Ovary (tissue), 9 donors: ENCODE measurements around the gene ATG16L2. TPM values are rescaled to one million over a fixed set of nuclear protein-coding genes. Genes with fewer than 3 reads are reported as not detected.

Source experiments
- DNase-seq, 5 donors: peaks; one replicate each; pipeline ENCODE4 v3.0.0-alpha.2; 2019 to 2020
- H3K27ac ChIP-seq, 2 donors: fragments of 200-600 bp; one replicate each; pipeline versions ENCODE4 v1.5.1 to v1.8.0; 2019 to 2022
- H3K27me3 ChIP-seq: fragments of 200-600 bp; one replicate; pipeline ENCODE4 v1.8.0; 2022
- H3K36me3 ChIP-seq: fragments of 200-600 bp; sonication (generic); one replicate; pipeline ENCODE4 v1.5.1; 2019
- H3K4me1 ChIP-seq: one replicate; pipeline ENCODE4 v1.8.1; 2013; ENCODE audit warnings: mild to moderate bottlenecking, moderate library complexity; ENCODE audit not compliant: insufficient read depth
- H3K4me3 ChIP-seq: fragments of 200-600 bp; sonication (generic); one replicate; pipeline ENCODE4 v1.5.1; 2017
- H3K9me3 ChIP-seq, 2 donors: fragments of 200-600 bp in 1 of 2; sonication (generic) in 1 of 2; one replicate each; pipeline versions ENCODE4 v1.5.1 to v1.8.1; 2013 to 2019; ENCODE audit warnings: mild to moderate bottlenecking in 1 of 2, moderate library complexity in 1 of 2
- CTCF ChIP-seq, 3 donors: fragments of 450-650 bp in 2 of 3; fragments of 200-600 bp in 1 of 3; IDR thresholded peaks; one replicate each; pipeline versions ENCODE4 v1.5.1 to v1.8.0; 2016 to 2022; ENCODE audit warnings: antibody characterized with exemption in 3 of 3, mild to moderate bottlenecking in 1 of 3
- EP300 ChIP-seq: sonication (generic); formaldehyde crosslinking; IDR thresholded peaks from one replicate; pipeline ENCODE4 v1.6.1; 2017; ENCODE audit warnings: antibody characterized with exemption
- POLR2A ChIP-seq: fragments of 450-650 bp; IDR thresholded peaks from one replicate; pipeline ENCODE4 v1.6.1; 2017; ENCODE audit warnings: antibody characterized with exemption, mild to moderate bottlenecking, moderate library complexity
- WGBS, 3 donors: extraction: QIAGEN DNeasy Blood & Tissue Kit in 1 of 3; methylation state at CpG; one replicate each; pipeline versions ENCODE4 v1.1.5 to v1.1.7; 2013 to 2017; 5-methylcytosine and 5-hydroxymethylcytosine counted together
- intact Hi-C, 4 donors: fragments of 100-400 bp; cut with DNase I; formaldehyde crosslinking; loops; one replicate each; pipeline versions ENCODE4 v1.11.0 to v1.15.1; 2022 to 2023
- polyA plus RNA-seq, 2 donors: library from polyadenylated mRNA; stranded (reverse); fragments of 200-250 nt in 1 of 2; fragments of 350-450 nt in 1 of 2; fragmentation: Illumina TruSeq in 1 of 2; extraction: RNeasy Lipid Tissue Mini Kit (QIAGEN cat#74804) in 1 of 2; gene quantifications; one replicate each; pipeline ENCODE4 v1.2.3, GENCODE V29; 2013 to 2014
- total RNA-seq, 7 donors: library from RNA; depleted of rRNA in 2 of 7; stranded (reverse); fragments of >200 nt in 2 of 7; fragmentation: NEBNext Ultra II Directional in 3 of 7; extraction: Animal tissue kit (Norgen Biotek cat#: 25700) in 3 of 7; gene quantifications; one replicate each; pipeline versions ENCODE4 v1.1.0 to v1.2.4, GENCODE V29; 2016 to 2023
- donor health status: DM: no; HTN: no; CAD: no; lungs with moderate emphysema.
- donor health status: DM: no; HTN: no; CAD: no.
- donor health status: Bipolar disorder and iron deficiency.
- donor health status: DM: yes; HTN: yes; CAD: no.
- donor health status: DM: no; HTN: no; CAD: no.
- donor health status: DM: yes; HTN: yes; CAD: no.

ATG16L2 gene
- total and polyA plus RNA-seq, 9 donors, result 21.8 to 42.3 (median 30.3) TPM

- H3K36me3 ChIP-seq, result no peaks in the 10 kb centered on the region
- DNase-seq, result no peak
- TF ChIP-seq CTCF (IDR thresholded peaks at IDR 0.05) (no peak), POLR2A (no peak)
- H3K27me3 ChIP-seq, result no peaks in the 10 kb centered on the region
- no peak overlapping the region for H3K27ac ChIP-seq
- 93 to 95% (median 94%) methylated on average over 4 of the region's 4 CpGs for WGBS, 3 donors
- intact Hi-C loops, result no loop called here
- no peaks in the 10 kb centered on the region for H3K9me3 ChIP-seq
- no peak overlapping the region for H3K4me3 ChIP-seq
- no peaks in the 10 kb centered on the region for H3K4me1 ChIP-seq
Observed at GRCh38 chr11:72767203-72768062, 46.8 kb upstream of the ATG16L2 start.

GRCh38 chr11:72768581-72768980, 45.6 kb upstream of the ATG16L2 start:
- H3K27me3 ChIP-seq, result no peaks in the 10 kb centered on the region
- no peak overlapping the region for H3K4me3 ChIP-seq
- WGBS, 3 donors, result 94 to 99% (median 96%) methylated on average over 3 of the region's 3 CpGs
- H3K9me3 ChIP-seq, result no peaks in the 10 kb centered on the region
- TF ChIP-seq POLR2A (no peak), EP300 (no peak), CTCF (IDR thresholded peaks at IDR 0.05) (no peak)
- H3K36me3 ChIP-seq, result no peaks in the 10 kb centered on the region
- DNase-seq, result no peak
- peaks cover 3% of the 10 kb centered on the region for H3K4me1 ChIP-seq
- no peak overlapping the region for H3K27ac ChIP-seq
- intact Hi-C loops, result no loop called here

- Histone ChIP-seq H3K36me3 (no peaks in the 10 kb centered on the region), H3K9me3 (no peaks in the 10 kb centered on the region), H3K27ac (no peak overlapping the region), H3K4me1 (peaks cover 3% of the 10 kb centered on the region), H3K4me3 (no peak overlapping the region), H3K27me3 (no peaks in the 10 kb centered on the region)
- intact Hi-C loops, result no loop called here
- TF ChIP-seq POLR2A (no peak), EP300 (no peak), CTCF (IDR thresholded peaks at IDR 0.05) (no peak)
- no peak for DNase-seq
- WGBS, 3 donors, result 83 to 91% (median 84%) methylated on average over 4 of the region's 4 CpGs
Observed at GRCh38 chr11:72769680-72770079, 44.5 kb upstream of the ATG16L2 start.

GRCh38 chr11:72770799-72771198, 43.4 kb upstream of the ATG16L2 start:
- Histone ChIP-seq H3K4me1 (peaks cover 3% of the 10 kb centered on the region), H3K36me3 (no peaks in the 10 kb centered on the region), H3K9me3 (no peaks in the 10 kb centered on the region), H3K27me3 (no peaks in the 10 kb centered on the region), H3K27ac (no peak overlapping the region), H3K4me3 (no peak overlapping the region)
- WGBS, 3 donors, result 87 to 93% (median 92%) methylated on average over 3 of the region's 3 CpGs
- DNase-seq, result no peak
- no peak for TF ChIP-seq CTCF (IDR thresholded peaks at IDR 0.05)
- TF ChIP-seq EP300, result no peak
- no peak for TF ChIP-seq POLR2A
- intact Hi-C loops, result no loop called here
